Hindlimb muscle (tissue), 1 donor: ENCODE data around the gene ZNF624. TPM values are rescaled to one million over a fixed set of nuclear protein-coding genes. Genes with fewer than 3 reads are reported as not detected.
"Not testable (repeated sequence)": the region's sequence is repeated elsewhere in the genome, so short reads cannot be mapped to it uniquely, and the experiment has no call there.

Source experiments
- DNase-seq: peaks from one replicate; pipeline ENCODE4 v3.0.0-alpha.2; 2013
- polyA plus RNA-seq: library from polyadenylated mRNA; unstranded; fragments of 120-200 nt; gene quantifications from one replicate; pipeline ENCODE4 v1.2.1, GENCODE V29; 2013; ENCODE audit not compliant: insufficient read length

ZNF624 gene
- polyA plus RNA-seq, result 6.4 TPM

- peak; percentile 94 for DNase-seq
Observed at GRCh38 chr17:16653367-16654041, at the start of gene ZNF624. Gene ZNF624, minus strand, starts transcription at chr17:16653850.

- not testable (repeated sequence) for DNase-seq
Observed at GRCh38 chr17:16697603-16698002, 44.0 kb upstream of the ZNF624 start.

GRCh38 chr17:16690447-16690846 is 36.8 kb upstream of the ZNF624 start:
- not testable (repeated sequence) for DNase-seq

- not testable (repeated sequence) for DNase-seq
Observed at GRCh38 chr17:16689731-16690281, 36.2 kb upstream of the ZNF624 start, which contains the start of gene CCDC144A. Gene CCDC144A, plus strand, starts transcription at chr17:16690241. Its CDS starts 160 bp downstream, at chr17:16690401.

GRCh38 chr17:16687151-16687550 is 33.5 kb upstream of the ZNF624 start:
- not testable (repeated sequence) for DNase-seq

GRCh38 chr17:16686019-16686418 is 32.4 kb upstream of the ZNF624 start:
- DNase-seq, result not testable (repeated sequence)

GRCh38 chr17:16683290-16684138 is 29.9 kb upstream of the ZNF624 start:
- peak; percentile 15 for DNase-seq

- DNase-seq, result peak; percentile 20
Observed at GRCh38 chr17:16676676-16677268, 23.1 kb upstream of the ZNF624 start.

GRCh38 chr17:16666907-16667636 is 13.4 kb upstream of the ZNF624 start:
- DNase-seq, result peak; percentile 13

- not testable (repeated sequence) for DNase-seq
Observed at GRCh38 chr17:16666553-16666906, 12.9 kb upstream of the ZNF624 start.

- DNase-seq, result no peak
Observed at GRCh38 chr17:16662936-16663335, 9.3 kb upstream of the ZNF624 start.

- no peak for DNase-seq
Observed at GRCh38 chr17:16661217-16661616, 7.6 kb upstream of the ZNF624 start.

- DNase-seq, result peak; percentile 29
Observed at GRCh38 chr17:16652847-16653366, 743 bp downstream of the ZNF624 start.

- DNase-seq, result no peak
Observed at GRCh38 chr17:16652252-16652651, 1.4 kb downstream of the ZNF624 start.

GRCh38 chr17:16649585-16649984 is 4.1 kb downstream of the ZNF624 start:
- DNase-seq, result no peak

GRCh38 chr17:16639438-16639837 is 14.2 kb downstream of the ZNF624 start:
- DNase-seq, result no peak

- DNase-seq, result no peak
Observed at GRCh38 chr17:16623282-16623681, 30.4 kb downstream of the ZNF624 start.

GRCh38 chr17:16622540-16623277 is 30.9 kb downstream of the ZNF624 start:
- no peak for DNase-seq

GRCh38 chr17:16617481-16618060 is 36.1 kb downstream of the ZNF624 start:
- DNase-seq, result no peak

GRCh38 chr17:16599537-16599936 is 54.1 kb downstream of the ZNF624 start:
- DNase-seq, result no peak
